CD4-positive, alpha-beta T cell treated with Interleukin-17A for 1 hour (primary cell): ENCODE results near the gene CSNK1G2.

Experiments used
- DNase-seq: peaks from one replicate; pipeline ENCODE4 v3.0.0-alpha.2; 2020

Gene CSNK1G2

GRCh38 chr19:1920644-1921043 lies 20.3 kb upstream of the CSNK1G2 start:
- no peak for DNase-seq

- no peak for DNase-seq
These were observed 19.6 kb upstream of the CSNK1G2 start for GRCh38 chr19:1921326-1921725.

GRCh38 chr19:1921825-1922224 lies 19.1 kb upstream of the CSNK1G2 start:
- no peak for DNase-seq

GRCh38 chr19:1922803-1923202 lies 18.2 kb upstream of the CSNK1G2 start:
- DNase-seq, result no peak

GRCh38 chr19:1923319-1923718 lies 17.7 kb upstream of the CSNK1G2 start:
- DNase-seq, result peak; percentile 46

GRCh38 chr19:1924320-1924961 lies 16.5 kb upstream of the CSNK1G2 start:
- DNase-seq, result no peak

- DNase-seq, result no peak
These were observed 15.4 kb upstream of the CSNK1G2 start for GRCh38 chr19:1925544-1925943.

GRCh38 chr19:1929021-1929742 lies 11.8 kb upstream of the CSNK1G2 start:
- peak; percentile 84 for DNase-seq

GRCh38 chr19:1931445-1931844 lies 9.5 kb upstream of the CSNK1G2 start:
- no peak for DNase-seq

- DNase-seq, result no peak
These were observed 8.6 kb upstream of the CSNK1G2 start for GRCh38 chr19:1932395-1932794.

- no peak for DNase-seq
These were observed 7.7 kb upstream of the CSNK1G2 start for GRCh38 chr19:1933244-1933643.

- DNase-seq, result no peak
These were observed 7.0 kb upstream of the CSNK1G2 start for GRCh38 chr19:1933942-1934341.

GRCh38 chr19:1935484-1936208 lies 5.3 kb upstream of the CSNK1G2 start:
- DNase-seq, result peak; percentile 46

- DNase-seq, result no peak
These were observed 4.5 kb upstream of the CSNK1G2 start for GRCh38 chr19:1936430-1936829.

- no peak for DNase-seq
These were observed 3.9 kb upstream of the CSNK1G2 start for GRCh38 chr19:1936916-1937610.

GRCh38 chr19:1938071-1938470 lies 2.9 kb upstream of the CSNK1G2 start:
- DNase-seq, result no peak

GRCh38 chr19:1942078-1942933 lies 1.3 kb downstream of the CSNK1G2 start:
- peak; percentile 89 for DNase-seq

GRCh38 chr19:1942934-1943555 lies 2.1 kb downstream of the CSNK1G2 start:
- peak; percentile 45 for DNase-seq

- no peak for DNase-seq
These were observed 2.7 kb downstream of the CSNK1G2 start for GRCh38 chr19:1943661-1944087.

GRCh38 chr19:1944088-1944915 lies 3.3 kb downstream of the CSNK1G2 start:
- DNase-seq, result no peak
